Stimulated activated naive CD8-positive, alpha-beta T cell treated with anti-CD3 and anti-CD28 coated beads, Interleukin-15, Interleukin-2, amounts not matched to agents 100 U/mL and 50 U/mL, for 24 hours (primary cell): ENCODE data around the gene C13orf46.

Experiments
- ATAC-seq: fragments of 150-1000 bp; cut with Tn5 transposase; one replicate; pipeline ENCODE4 v1.10.0; 2021
- DNase-seq: peaks from one replicate; pipeline ENCODE4 v3.0.0; 2021

C13orf46 gene

DNA sequence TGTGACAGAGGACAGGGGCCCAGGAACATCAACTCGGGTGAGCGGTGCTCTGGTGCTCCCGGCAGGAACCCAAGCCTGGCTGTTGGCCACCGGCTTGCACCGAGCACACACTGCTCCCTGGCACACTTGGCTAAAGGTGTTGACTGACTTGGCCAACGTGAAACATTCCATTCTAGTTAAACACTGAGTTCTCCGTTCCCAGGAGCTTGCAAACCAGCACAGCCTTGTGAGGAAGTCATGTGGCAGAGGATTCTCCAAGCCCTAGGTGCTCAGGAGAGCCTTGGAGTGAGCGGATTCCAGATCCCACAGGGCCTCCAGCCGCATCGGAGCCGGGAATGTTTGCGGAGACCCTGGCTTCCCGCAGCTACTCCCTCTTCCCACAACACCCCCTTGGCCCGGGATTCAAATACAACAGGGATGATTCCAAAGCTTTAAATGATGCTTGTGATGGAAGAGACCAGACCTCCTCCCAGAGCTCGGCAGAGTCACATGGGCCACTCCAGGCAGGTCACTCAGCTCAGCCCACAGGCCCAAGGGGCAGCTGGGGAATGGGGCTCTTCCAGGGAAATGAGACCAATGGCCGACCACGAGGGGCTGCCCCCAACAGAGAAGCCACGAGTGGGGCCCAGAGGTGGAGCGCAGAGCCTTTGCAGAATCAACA is 2.9 kb downstream of the C13orf46 start:
- ATAC-seq, result no peak
- no peak for DNase-seq

DNA sequence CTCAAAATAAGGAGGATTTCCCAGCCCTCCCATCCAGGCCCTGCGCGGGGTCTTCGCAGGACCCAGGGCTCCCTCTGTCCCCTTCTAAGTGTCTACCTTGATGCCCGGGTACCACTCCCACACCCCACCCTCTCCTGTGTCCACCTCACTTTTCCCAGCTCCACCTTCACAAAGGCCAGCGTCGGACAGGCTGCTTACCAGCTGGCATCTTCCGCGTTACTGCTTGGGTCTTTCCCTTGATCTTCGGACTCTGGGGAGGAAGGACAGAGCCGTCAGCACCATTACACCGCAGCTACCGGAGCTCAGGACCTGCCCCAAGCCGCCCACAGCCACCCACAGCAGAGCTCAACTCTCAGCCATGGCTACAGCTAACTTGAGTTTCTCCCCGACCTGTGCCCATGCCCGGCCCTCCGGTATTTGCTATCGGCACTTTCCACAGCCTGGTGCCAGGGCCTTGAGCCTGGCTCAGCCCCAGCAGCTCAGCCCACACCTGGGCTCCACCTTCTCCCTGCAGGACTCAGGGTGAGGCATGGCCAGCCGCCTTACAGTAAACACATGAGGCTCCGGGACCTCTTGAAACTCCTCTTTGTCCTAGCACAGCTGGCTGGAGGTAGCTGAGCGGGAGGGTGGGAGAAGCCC is 3.8 kb downstream of the C13orf46 start:
- ATAC-seq (no peak), DNase-seq (no peak)

DNA sequence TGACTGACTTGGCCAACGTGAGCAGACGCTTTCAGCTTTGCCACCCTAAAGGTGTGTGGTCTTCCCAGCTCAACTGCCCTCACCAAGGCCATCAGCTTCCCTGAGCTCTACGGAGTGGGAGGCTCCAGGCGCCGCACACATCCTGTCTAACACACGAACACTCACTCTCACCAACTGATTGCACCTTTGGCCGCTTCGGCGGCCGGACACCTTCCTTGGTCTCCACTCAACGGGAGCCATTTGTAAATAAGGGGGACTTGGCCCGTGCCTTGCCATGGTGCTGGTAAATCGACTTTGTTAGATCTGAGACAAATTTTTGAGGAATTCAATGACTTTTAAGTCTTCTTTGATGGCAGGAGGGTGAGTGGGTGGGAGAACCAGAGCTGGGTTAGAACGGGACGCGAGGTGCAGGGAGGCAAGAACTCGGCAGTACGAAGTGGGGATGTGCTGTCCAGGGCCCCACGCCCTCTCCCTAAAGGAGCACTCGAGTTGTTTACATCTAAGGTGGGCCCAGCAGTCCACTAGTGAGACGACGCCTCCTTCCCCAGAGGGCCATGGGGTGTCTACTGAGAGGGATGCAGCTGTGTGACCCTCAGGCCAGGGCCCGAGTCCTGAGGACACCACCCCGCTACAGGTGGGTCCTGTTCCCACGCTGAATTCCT is 4.4 kb downstream of the C13orf46 start:
- ATAC-seq (no peak), DNase-seq (no peak)

DNA sequence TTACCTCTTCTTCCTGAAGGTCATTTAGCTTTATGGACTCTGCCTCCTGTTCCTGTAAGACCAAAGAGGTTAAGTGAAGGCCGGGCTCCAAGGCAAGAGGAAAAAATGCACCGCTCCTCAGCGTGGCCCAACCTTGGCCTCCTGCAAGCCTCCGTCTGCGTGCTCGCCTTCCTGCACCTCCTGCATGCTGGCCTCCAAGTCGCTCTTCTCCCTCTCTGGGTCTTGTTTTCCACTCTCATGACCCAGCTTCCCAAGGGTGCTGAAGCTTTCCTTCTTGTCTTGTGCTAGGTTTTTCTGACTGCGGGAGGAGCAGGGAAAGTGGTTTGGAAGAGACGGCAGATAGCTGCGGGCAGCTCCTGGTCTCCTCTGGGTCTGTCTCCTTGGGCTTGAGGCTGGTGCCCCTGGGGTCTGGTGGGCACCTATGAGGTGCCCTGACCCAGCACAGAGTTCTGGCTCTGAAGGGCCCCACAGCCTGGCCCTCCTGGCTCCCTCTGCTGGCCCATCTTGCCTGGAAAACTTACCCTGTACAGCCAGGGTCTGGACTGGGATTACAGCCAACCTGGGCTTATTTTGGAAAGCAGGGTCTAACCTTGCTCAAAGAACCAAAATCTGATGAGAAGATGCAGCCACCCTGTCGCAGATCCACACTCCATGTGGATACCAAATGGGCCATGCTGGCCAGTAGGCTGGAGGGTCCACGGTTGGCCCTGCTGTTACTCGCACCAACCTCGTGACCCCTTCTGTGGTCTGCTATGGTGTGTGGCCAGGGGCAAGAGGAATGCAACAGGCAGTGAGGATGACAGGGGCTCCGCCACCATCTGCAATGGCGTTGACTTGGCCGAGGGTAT is 5.2 kb downstream of the C13orf46 start:
- no peak for ATAC-seq
- DNase-seq, result no peak

DNA sequence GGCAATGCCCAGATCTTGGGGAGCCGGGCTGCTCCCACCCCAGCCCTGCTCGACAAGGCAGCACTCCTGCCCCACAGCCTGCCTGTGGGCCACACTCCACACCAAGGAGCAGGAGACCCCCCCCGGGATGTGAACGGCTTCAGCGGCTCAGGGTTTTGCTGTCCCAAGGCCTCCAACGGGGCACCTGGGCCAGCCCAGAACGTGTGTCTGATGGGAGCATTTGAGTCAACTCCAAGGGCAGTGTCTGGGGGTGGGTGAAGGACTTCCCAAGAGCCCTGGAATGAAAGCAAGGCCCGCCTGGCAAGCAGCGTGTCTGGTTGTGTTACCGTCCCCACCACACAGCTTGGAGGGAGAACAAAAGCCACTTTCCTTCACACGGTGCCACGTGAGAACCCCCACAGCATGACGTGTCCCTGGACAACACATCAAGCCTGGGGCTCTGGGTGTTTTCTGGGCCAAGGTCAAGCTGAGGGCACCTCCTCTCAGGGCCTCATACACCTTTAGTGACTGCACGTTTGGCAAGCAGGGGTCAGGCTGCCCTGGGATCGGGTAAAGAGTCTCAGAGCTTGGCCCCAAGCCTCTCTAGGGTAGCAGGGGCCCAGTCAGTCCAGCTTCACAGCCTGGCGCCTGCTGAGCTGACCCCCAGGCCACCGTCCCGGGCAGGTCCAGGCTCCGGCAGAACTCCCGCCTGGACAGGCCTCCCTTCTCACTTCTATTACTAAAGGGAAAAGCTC is 6.0 kb downstream of the C13orf46 start:
- DNase-seq, result no peak
- ATAC-seq, result no peak

DNA sequence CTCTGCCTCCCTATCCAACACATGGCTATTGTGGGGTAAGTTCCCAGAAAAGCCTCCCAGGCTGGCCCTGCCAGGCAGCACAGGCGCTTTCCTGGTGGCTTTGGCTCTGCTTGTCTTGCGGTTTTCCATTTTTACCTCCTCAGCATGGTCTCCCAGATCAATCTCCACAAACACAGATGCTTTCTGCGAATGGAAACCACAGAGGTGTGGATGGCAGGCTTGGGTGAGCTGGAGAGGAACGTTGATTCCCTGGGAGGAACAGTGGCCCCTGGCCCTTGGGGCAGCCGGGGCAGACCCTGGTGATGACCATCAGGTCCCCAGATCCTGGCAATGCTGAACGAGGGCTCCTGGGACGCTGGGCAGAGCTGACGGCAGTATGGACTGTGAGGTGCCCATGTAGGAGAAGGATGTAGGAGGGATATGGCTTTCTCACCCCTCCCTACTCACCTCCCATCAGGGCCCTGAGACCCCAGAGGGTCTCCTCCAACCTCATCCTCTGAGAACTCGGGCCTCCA is 6.6 kb downstream of the C13orf46 start:
- DNase-seq (no peak), ATAC-seq (no peak)

DNA sequence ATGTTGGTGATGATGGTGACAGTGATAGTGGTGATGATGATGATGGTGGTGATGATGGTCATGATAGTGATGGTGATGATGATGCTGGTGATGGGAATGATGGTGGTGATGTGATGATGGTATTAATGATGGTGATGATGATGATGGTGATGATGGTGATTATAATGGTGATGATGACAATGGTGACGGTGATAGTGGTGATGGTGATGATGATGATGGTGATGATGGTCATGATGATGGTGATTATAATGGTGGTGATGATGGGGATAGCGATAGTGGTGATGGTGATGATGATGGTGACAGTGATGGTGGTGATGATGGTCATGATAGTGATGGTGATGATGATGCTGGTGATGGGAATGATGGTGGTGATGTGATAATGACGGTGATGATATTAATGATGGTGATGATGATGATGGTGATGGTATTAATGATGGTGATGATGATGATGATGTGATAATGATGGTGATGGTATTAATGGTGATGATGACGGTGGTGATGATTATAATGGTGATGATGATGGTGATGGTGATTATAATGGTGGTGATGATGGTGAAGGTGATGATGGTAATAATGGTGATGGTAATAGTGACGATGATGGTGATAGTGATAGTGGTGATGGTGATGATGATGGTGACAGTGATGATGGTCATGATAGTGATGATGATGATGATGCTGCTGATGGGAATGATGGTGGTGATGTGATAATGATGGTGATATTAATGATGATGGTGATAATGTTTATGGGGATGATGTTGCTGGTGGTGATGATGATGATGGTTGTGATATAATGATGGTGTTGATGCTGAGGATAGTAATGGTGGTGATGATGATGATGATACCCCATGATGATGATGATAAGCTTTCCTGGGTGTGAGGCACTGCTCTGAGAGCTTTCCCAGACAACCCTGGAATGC is 7.7 kb downstream of the C13orf46 start:
- DNase-seq (no peak), ATAC-seq (no peak)

DNA sequence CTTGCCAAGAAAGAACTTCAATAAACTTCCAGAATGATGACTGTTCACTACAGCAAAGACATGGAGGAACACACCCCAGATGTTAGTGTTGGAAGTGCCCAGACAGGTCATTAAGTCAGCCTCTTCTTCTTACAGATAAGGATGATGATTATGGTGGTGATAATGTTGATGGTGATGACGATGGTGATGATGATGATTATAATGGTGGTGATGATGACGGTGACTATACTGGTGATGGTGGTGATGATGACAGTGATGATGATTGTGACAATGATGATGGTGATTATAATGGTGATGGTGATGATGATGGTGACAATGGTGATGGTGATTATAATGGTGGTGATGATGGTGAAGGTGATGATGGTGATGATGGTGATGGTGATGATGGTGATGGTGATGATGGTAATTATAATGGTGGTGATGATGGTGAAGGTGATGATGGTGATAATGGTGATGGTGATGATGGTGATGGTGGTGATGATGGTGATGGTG is 8.4 kb downstream of the C13orf46 start:
- DNase-seq (no peak), ATAC-seq (no peak)

DNA sequence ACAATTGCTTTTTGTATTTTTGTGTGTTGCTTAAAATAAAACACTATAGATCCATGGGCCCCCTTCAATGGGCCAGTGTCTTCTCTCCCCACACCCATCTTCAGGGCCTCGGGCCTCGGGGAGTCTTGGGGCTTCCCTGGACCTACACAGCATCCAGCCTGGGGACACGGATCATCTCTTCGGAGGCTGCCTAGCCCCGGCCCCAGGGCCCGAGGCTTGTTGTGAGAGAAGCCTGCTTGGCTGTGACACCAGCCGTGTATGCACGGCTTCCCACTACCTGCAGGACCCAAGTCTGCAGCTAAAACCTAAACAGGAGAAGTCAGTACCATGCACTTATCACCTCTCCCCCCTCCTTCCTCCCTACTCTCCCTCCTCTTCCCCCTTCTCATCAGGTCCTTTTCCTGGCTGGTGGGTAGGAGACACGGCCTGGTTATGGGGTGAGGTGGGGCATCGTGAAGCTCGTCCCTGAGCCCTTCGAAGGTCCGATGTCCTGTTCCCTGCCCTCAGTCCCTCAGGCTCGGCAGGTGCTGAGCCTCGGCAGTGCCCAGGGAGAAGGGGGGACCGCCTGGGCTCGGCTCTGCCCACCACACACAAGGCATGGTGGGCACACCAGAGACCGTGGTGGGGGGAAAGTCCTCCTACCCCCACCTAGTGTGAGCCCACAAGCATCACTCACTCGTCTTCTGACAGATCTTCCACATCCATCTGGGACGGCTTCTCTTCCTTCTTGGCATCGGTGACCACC is 9.5 kb downstream of the C13orf46 start:
- ATAC-seq, result no peak
- no peak for DNase-seq

DNA sequence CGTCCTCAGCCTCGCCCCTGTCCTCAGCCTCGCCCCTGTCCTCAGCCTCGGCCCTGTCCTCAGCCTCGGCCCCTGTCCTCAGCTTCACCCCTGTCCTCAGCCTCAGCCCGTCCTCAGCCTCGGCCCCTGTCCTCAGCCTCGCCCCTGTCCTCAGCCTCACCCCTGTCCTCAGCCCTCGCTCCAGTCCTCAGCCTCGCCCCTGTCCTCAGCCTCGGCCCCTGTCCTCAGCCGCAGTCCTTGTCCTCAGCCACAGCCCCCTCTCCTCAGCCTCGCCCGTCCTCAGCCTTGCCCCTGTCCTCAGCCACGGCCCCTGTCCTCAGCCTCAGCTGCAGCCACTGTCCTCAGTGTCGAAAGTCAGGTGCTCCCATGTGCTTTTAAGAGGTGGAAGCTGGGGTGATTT is 10.5 kb downstream of the C13orf46 start:
- no peak for ATAC-seq
- DNase-seq, result no peak

DNA sequence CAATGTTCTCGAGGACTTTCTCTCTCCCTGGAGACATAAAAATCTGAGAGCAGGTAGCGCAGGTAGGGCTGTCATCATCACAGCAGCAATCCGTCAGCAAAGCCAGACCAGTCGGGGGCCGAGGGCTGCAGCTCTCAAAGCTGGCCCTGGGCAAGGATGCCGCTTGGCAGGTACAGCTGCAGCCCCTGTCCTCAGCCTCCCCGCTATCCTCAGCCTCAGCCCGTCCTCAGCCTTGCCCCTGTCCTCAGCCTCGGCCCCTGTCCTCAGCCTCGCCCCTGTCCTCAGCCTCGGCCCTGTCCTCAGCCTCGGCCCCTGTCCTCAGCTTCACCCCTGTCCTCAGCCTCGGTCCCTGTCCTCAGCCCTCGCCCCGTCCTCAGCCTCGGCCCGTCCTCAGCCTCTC is 10.9 kb downstream of the C13orf46 start:
- ATAC-seq (no peak), DNase-seq (no peak)

DNA sequence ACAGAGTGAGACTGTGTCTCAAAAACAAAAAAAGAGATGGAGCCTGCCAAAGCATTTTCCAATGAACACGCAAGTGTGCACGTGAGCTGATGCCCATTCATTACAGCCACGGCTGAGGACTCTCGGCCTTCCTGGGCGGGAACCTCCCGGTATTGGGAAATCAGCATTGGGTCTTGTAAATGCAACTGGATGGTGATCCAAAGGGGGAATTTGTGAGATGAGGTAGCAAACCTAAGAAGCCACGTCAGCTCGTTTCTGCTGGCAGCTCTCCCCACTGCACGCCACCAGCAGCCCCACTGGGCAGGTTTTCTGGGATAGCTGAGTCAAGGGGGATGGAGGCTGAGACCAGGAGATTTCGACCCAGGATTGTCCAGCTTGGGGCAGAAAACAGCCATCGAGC is 11.5 kb downstream of the C13orf46 start:
- no peak for ATAC-seq

DNA sequence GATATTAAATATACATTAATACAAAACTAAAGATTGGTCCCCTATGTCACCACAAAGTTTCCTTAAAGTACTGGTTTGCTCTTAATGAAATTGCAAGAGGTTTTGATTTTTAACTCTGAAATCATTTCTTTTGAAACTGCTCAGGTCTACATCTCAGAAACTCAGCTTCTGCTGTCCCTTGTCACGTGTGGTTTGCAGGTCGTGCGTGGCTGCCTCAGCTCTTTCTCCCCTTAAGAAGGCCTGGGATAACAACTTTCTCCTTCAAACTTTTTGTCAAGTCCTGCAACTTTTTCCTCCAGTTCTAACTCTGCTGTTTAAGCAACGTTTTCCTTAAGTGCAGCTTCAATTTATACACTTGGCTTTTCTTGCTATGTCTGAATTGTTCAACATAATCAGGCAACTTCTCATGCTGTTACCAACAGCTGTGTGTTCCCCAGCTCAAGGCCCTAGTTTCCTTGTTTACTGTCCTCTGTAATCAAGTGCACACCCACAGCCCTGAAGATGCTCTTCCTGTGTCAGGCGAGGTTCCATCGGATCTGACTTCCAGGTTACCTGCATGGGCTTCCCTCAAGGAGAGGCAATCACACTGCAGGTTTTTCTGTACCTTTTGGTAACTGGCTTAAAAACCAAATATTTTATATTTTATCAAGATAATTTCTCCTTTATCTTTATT is 13.5 kb downstream of the C13orf46 start:
- ATAC-seq (no peak), DNase-seq (no peak)

More for the DNA sequence above, 11.5 kb downstream of the C13orf46 start:
- DNase-seq, result no peak

DNA sequence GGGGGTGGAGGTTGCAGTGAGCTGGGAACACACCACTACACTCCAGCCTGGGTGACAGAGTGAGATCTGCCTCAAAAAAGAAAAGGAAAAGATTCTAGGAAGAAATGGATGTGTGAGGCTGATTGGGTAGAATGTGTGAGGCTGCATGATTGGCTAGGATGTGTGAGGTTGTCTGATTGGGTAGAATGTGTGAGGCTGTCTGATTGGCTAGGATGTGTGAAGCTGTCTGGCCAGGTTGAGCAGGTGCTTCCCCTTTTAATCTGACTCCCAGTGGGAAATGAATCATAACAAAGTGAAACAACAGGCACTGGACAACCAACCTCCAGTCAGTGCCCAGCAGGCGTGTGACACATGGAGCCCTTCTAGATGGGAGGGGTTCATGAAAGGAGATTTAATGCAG is 14.7 kb downstream of the C13orf46 start:
- no peak for DNase-seq
- ATAC-seq, result no peak

DNA sequence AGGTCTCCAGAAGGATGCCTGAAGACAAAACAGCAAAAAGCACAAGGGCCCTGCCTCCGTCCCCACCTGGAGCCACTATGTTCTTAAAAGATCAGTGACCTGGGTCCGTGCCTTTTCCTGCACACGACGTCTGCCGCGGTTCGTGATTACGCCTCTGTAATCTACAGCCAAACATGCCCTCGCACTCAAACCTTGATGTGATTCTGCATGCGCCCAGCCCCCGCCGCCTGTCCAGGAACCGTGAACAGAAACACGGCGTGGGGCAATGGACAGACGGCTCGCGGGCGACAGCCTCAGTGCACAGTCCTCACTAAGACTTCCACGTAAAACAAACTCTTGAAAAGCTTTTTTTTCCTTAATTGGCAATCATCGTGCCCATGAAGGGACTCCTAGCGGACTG is 15.5 kb downstream of the C13orf46 start:
- DNase-seq, result no peak

DNA sequence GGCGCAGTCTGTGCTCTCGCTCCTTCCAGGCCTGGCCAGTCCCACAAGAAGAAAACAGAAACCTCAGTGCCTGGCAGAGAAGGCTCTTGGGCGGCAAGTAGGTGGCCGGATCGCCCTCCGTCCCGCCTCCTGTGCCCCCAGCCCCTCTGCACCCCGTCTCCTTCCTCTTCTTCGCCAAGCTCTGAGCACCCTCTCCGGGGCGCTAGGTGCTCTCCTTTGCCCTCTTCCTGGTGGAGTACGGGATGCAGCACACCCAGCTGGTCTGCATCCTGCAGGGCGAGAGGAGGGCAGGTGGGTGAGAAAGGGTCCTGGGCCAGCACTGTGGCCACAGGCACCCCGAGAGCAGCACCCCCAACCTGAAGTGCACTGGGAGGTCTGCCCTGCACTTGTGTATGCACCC is 17.3 kb downstream of the C13orf46 start:
- ATAC-seq, result no peak

More for the DNA sequence above, 15.5 kb downstream of the C13orf46 start:
- no peak for ATAC-seq

DNA sequence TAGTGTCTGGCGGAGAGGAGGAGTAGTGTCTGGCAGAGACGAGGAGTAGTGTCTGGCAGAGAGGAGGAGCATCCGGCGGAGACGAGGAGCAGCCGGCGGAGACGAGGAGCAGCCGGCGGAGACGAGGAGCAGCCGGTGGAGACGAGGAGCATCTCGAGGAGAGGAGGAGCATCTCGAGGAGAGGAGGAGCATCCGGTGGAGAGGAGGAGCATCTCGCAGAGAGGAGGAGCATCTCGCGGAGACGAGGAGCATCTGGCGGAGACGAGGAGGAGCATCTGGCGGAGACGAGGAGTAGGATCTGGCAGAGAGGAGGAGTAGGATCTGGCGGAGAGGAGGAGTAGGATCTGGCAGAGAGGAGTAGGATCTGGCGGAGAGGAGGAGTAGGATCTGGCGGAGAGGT is 18.2 kb downstream of the C13orf46 start:
- DNase-seq, result no peak
- ATAC-seq, result no peak

More for the DNA sequence above, 17.3 kb downstream of the C13orf46 start:
- no peak for DNase-seq

DNA sequence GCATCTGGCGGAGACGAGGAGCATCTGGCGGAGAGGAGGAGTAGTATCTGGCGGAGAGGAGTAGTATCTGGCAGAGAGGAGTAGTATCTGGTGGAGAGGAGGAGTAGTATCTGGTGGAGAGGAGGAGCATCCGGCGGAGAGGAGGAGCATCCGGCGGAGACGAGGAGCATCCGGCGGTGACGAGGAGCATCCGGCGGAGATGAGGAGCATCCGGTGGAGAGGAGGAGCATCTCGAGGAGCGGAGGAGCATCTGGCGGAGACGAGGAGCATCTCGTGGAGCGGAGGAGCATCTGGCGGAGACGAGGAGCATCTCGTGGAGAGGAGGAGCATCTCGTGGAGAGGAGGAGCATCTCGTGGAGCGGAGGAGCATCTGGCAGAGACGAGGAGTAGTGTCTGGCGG is 18.6 kb downstream of the C13orf46 start:
- DNase-seq (no peak), ATAC-seq (no peak)
